Islet precursor cell (in vitro differentiated cells): ENCODE results near the gene RIMS3.
"Not testable (repeated sequence)": the region's sequence is repeated elsewhere in the genome, so short reads cannot be mapped to it uniquely, and the experiment has no call there.

ENCODE experiments used
- DNase-seq: peaks from one replicate; pipeline ENCODE4 v3.0.0-alpha.2; 2018

The RIMS3 gene

DNA sequence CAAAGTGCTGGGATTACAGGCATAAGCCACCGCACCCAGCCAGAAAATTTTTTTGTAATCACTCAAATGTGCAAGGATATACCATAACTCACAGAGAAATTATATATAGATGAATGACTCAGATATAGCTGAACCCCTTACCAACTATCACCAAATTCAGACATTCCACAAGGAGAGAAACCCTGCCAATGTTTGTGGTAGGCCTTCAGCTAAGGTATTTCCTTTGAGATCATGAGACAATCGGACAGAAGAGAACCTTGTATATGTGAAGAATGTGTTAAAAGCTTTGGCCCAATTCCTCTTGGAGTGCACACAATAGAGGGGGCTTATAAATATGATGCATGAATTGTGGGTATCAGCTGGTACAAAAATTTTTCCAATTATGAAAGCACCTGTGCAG, 83.4 kb downstream of the RIMS3 start:
- no peak for DNase-seq

DNA sequence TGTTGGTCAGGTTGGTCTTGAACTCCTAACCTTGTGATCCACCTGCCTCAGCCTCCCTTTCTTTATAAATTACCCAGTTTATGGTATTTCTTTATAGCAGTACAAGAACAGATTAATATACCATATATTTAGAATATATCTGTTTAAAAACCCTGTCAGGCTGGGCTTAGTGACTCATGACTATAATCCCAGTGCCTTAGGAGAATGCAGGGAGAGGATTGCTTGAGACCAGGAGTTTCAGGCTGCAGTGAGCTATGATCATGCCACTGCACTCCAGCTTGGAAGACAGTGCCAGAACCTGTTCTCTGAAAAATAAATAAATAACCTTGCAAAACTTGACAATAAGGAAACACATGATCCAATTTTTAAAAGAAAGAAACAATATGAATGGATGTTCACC, 90.1 kb downstream of the RIMS3 start:
- no peak for DNase-seq

DNA sequence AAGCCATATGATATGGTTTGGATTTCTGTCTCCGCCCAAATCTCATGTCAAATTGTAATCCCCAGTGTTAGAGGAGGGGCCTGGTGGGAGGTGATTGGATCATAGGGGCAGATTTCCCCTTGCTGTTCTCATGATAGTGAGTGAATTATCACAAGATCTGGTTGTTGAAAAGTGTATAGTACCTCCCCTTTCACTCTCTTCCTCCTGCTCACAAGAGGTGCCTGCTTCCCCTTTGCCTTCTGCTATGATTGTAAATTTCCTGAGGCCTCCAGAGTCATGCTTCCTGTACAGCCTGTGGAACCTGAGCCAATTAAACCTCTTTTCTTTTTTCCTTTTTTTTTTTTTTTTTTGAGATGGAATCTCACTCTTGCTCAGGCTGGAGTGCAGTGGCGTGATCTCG, 90.7 kb downstream of the RIMS3 start:
- not testable (repeated sequence) for DNase-seq
